GM21447 (cell line): ENCODE data around the gene ARL11.
"Not testable (repeated sequence)": the region's sequence is repeated elsewhere in the genome, so short reads cannot be mapped to it uniquely, and the experiment has no call there.

ENCODE experiments used
- ATAC-seq: cut with Tn5 transposase; IDR thresholded peaks from one replicate; pipeline ENCODE4 v1.9.1; 2021; ENCODE audit not compliant: unreplicated experiment

The ARL11 gene

DNA sequence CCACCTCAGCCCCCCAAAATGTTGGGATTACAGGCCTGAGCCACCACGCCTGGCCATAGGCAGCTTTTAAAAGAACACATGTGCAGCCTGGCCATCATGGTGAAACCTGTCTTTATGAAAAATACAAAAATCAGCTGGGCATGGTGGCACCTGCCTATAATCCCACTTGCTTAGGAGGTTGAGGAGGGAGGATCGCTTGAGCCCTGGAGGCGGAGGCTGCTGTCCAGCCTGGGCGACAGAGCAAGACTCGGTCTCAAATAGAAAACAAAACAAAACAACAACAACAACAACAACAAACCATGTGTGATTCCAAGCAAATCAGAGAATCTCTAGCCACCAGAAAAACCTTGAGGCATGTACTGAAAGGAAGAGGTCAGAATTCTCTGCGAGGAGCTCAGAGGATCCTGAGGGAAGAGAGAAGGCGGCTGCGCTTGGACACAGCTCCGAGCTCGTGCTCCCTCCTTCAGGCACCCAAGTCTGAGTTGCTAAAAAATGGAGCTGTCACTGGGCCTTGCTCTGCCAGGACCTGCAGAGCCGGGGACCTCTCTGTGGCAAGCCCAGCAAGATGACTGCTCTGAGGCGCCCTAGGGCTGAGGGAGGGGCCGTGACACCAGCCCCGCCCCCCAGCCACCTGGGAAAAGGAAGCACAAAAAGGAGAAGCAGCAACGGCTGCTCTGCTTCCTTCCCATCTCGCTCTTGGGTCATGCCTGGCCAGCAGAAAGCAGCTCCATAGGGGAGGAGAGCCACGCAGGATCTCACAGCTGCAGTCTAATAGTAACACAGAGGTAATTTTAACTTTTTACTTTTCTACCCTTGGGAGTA, at the start of gene ARL11:
Gene ARL11, plus strand, starts transcription at position 677 of the 822 bp plus-strand sequence. CDS start 1,941 bp downstream, outside the sequence.
- ATAC-seq: peak; percentile 98

DNA sequence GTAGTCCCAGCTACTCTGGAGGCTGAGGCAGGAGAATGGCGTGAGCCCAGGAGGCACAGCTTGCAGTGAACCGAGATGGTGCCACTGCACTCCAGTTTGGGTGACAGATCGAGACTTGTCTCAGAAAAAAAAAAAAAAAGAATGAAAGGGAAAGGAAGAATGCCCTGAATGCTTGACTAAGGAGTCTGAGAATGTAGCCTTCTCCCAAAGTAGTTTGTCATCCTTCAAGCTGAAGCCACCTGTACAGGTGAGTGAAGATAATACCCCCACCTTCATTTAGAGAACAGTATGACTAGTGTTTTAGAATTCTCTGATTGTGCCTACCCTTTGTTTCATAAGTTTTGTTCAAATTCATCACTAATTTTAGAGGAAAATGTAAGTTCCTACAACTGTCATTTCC, 48.8 kb upstream of the ARL11 start:
- ATAC-seq: no peak

DNA sequence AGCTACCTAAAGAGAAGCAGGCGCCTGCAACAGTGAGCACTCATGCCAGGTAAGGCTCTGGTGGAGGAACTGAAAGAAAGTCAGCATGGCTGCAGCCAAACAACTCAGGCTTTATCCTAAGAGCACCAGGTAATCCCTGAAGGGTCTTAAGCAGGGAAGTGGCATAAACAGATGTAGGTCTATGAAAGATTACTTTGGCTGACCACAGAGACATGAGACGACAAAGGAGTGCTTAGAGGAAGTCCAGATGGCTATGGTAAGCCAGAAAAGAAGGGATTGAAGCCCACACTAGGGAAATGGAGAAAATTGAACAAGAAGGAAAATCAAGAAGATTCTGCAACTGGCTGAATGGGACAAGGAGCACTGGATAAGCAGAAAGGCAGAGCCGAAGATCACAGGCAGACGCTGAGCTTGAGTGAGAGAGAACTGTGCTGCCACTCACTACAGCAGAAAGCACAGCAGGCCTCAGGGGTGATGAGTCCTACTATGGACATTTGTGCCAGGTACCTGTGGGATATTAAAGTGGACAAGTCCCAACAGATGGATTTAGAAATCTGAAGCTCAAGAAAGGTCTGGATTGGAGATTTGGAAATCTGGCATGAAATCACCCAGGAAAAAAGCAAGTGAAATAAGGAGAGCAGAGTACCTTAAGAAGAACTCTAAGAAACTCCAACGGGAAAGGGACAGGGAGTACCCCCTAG, 47.2 kb upstream of the ARL11 start:
- no peak for ATAC-seq

DNA sequence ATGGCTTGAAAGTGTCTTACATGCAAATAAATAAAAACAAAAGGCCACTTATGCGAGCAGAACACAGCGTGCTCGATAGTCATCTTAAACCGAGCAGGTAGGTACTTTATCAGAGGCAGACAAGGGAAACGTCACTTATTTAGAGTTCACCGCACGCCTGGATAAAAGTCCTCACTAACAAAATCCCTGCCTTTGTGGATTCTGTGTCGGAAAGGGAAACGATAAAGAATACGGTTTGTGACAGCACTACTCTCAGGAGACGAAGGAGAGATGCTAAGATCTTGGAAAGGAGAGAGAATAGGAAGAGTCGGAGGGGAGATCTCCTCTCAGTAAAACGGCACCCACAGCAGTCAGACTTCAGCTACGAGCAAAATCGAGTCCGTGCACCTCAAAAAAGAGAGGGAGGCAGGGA, 43.5 kb upstream of the ARL11 start:
- ATAC-seq: peak; percentile 15

DNA sequence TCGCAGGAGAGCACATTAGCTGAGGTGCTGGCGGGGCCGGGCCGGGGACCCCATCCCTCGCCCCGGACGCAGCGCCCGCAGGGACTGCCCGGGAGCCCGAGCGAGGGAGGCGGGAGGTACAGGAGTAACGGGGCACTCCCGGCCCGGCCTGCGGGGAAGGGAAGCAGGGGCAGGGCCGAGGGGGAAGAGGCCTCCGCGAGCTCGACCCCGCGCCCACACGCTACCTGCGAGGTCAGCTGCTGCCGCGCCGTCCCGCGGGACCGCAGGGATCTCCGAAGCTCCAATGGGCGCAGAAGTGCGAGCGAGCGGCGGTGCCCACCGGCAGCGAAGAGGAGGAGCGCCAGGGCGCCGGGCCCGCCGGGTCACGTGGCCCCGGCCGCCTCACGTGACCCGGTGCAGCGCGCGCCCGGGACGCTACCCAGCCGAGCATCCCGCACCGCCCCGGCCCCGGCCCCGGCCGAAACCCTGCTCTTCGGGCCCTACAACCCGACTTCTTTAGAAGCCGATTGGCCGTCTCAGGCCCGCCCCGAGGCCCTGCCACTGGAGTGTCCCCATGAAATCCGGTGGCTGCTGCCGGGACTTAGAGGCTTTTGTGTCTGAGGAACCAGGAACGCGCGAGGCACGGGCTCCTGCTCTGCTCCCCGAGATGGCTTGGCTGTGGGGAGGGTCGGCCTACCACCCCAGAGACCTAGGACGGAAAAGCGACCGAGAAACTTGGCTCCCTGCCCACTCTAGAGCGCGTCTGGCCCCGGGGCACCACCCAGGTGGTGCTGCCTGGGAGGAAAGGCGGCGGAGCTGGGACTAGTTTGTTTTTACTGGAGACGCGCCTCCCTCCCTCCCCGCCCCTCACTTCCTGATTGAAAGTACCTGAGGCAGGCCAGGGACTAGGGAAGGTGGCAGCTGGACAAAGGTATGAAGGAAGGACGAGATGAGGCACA, 42.8 kb upstream of the ARL11 start, which contains the start of gene RCBTB1:
Gene RCBTB1, minus strand, starts transcription at position 339 of the 938 bp plus-strand sequence. CDS start 18,279 bp downstream, outside the sequence.
- peak; percentile 86 for ATAC-seq

DNA sequence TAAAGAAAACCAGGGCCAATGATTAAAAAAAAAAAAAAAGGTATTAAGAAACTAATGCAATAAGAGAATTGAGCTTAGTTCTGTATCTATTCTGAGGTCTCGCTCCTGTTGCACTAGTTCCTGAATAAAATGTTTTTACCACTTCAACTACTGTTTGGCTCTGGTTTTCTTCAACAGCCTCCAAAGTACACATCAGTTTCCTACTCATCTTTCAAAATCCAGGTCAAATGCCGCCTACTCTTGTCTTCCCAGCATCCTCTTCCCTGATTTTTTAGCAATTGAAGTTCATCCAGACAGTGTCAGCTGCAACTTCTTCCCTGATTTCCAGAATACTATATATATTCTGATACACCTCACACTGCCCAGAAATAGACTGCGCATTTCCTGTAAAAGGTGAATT, 41.6 kb upstream of the ARL11 start:
- no peak for ATAC-seq

DNA sequence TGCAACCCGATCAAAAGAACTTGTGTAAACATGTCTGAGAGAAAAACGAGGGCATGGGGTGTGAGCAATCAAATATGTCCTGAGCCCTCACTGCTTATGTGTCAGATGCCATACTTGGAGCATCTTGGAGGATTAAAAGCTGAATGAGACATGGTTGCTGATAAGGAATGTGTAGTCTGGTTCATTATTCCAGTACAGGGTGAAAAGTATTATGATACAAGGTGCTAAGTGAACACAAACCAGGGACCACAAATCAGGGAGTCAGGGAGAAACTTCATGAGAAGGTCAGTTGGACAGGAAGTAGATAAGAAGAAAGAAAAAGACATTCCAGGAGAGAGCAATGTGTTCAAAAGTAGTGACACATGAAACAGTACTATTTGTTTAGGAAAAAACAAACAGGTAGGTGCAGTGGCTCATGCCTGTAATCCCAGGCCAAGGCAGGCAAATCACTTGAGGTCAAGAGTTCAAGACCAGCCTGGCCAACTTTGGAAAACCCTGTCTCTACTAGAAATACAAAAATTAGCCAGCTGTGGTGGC, 40.9 kb upstream of the ARL11 start:
- no peak for ATAC-seq

DNA sequence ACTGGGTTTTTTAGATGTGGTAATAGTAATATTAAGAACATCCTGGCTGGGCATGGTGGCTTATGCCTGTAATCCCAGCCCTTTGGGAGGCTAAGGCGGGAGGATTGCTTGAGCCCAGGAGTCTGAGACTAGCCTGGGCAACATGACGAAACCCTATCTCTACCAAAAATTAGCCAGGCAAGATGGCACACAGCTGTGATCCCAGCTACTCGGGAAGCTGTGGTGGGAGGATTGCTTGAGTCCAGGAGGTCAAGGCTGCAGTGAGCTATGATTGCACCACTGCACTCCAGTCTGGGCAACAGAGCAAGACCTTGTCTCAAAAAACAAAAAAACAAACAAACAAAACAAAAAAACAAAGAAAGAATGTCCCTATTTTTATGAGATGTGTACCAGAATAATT, 37.6 kb upstream of the ARL11 start:
- not testable (repeated sequence) for ATAC-seq

DNA sequence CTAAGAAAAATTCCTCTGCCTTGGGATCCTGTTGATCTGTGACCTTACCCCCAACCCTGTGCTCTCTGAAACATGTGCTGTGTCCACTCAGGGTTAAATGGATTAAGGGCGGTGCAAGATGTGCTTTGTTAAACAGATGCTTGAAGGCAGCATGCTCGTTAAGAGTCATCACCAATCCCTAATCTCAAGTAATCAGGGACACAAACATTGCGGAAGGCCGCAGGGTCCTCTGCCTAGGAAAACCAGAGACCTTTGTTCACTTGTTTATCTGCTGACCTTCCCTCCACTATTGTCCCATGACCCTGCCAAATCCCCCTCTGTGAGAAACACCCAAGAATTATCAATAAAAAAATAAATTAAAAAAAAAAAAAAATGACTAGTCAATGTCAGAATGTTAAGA, 34.4 kb upstream of the ARL11 start:
- ATAC-seq: not testable (repeated sequence)

DNA sequence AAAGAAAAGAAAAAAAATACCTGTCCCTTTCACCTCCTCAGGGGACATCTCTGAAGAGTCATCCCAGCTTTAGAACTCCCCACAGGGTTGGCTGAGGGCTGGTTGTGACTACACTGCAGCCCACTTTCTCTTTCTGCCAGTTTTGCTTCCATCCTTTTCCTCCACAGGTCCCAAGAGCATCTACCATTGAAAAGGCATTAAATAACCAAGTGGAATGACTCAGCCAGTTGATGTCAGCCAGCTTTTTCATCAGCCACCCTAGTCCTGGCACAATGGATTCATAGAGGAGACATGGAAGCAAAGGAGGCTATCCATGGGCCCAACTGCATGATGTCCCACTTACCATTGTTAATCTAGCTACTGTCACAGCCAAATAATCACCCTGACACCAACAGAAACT, 33.7 kb upstream of the ARL11 start:
- no peak for ATAC-seq

DNA sequence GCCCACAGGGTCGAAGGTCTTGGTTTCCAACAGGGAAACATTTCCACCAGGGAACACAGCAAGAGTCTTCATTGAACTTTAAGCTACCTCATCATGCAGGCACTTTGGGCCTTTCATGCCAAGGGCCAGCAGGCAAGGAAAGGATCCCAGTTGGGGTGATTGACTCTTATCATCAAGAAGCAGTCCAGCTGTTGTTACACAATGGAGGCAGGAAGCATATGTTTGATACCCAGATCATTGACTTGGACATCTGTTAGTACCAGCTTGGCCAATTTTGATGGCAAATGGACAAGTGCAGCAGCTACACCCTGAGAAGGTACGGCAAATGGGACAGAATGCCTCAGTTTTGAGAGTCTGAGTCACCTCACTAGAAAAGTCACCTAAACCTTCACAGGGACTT, 32.1 kb upstream of the ARL11 start:
- ATAC-seq: no peak

DNA sequence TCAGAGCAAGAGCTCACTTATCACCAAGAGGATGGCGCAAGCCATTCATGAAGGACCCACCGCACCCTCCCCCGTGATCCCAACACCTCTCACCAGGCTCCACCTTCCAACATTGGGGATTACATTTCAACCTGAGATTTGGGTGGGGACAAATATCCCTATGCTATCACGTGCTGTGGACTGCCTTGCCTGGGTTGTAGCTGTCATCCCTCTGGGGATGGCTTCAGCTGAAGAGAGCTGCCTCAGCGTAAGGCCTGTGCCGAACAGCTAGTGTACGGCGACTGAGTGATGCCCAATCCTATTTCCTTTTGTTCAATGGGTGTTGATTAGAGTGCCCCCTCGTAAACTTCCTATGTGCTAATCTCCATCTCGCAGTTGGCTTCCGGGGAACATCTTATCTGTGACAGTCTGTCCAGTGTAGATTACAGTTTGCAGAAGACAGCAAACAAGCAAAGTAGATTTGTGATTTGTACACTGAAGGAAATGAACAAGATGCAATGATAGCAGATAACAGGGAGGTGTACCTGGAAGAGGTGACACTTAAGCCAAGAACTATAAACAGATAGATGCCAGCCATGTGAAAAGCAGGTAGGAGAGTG, 31.2 kb upstream of the ARL11 start:
- ATAC-seq: no peak

DNA sequence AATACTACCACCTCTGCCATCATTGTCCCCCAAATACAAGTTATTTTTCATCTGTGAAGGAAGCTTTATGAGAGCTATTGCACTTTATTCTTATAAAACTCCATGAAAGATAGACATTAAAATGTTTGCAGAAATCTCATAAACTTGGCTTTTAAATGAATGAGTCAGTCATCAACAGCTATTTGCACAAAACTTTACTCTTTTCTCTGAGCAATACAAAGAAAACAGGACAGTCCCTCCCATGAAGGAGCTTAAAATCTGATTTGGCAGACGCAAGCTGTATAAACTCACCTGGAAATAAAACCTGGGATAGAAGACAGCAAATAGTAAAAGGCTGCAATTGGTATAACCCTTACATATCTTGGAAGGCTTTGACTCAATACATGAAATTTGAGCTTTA, 26.3 kb upstream of the ARL11 start:
- ATAC-seq: no peak

DNA sequence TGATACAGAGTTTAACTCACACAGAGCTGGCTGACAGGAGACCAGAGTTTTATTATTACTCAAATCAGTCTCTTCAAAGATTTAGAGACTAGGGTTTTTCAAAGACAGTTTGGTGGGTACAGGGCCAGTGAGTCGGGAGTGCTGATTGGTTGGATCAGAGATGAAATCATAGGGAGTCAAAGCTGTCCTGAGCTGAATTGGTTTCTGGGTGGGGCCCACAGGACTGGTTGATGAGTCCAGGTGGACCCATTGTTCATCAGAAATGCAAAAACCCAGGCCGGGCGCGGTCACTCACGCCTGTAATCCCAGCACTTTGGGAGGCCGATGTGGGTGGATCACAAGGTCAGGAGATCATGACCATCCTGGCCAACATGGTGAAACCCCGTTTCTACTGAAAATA, 25.7 kb upstream of the ARL11 start:
- ATAC-seq: not testable (repeated sequence)

DNA sequence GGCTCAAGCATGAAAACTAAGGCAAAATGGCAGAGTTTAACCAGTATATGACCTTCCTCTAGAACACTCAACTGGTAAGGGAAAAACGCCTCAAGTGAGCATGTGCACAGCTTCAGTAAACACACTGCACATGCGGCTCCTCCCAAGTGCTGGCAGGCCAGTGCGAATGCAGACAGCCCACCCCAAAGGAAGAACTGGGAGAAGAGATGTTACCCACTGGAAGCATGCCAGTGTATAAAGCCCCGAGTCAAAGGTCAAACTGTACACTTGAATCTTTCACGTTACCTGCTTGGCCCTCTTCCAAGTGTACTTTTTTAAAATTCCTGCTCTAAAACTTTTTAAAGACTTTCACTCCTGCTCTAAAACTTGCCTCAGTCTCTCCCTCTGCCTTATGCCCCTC, 23.7 kb upstream of the ARL11 start:
- ATAC-seq: no peak

DNA sequence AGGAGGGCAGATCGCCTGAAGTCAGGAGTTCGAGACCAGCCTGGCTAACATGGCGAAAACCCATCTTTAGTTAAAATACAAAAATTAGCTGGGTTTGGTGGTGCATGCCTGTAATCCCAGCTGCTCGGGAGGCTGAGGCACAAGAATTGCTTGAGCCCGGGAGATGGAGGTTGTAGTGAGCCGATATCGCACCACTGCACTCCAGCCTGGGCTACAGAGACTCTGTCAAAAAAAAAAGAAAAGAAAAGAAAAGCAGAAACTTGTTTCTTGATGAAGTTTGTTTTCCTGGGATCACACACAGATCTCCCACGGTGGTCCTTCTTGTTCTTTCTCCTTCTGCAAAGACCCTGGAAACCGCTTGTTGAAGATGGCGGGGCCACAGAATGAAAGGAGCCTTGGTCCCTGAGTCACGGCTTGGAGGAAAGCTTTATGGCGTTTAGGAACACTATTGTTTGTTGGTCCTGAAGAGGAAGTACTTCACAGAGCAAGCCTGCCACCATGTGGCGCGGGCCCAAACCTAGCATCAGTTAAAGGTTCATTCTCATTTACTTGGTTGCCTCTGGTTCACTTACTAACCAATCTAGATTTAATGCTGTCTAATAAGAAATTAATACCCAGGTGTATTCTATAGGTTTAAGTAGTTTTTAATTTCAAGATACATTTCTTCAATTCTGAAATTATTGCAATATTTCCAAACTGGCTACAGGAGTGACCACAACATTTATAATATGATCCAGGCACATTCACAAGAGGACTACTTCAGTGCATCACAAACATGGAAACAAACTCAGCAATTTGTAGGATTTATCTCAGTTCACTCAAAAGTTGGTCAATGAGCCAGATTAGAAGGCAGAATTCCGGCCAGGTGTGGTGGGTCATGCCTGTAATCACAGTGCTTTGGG, 21.3 kb upstream of the ARL11 start:
- peak; percentile 97 for ATAC-seq

DNA sequence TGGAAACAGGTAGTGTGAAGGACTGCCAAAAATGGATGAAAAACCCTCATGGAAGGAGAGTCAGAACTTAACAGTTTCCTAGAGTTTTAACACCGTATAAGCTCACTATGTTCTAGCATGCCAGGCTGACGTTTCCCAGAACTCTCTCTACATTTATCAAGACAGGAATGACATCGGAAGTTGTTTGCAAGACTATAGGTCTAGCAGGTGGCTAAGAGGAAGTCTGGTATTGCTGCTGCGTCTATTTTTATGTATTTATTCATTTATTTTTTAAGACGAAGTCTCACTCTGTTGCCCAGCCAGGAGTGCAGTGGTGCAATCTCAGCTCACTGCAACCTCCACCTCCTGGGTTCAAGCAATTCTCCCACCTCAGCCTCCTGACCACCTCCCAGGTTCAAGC, 20.5 kb upstream of the ARL11 start:
- no peak for ATAC-seq

DNA sequence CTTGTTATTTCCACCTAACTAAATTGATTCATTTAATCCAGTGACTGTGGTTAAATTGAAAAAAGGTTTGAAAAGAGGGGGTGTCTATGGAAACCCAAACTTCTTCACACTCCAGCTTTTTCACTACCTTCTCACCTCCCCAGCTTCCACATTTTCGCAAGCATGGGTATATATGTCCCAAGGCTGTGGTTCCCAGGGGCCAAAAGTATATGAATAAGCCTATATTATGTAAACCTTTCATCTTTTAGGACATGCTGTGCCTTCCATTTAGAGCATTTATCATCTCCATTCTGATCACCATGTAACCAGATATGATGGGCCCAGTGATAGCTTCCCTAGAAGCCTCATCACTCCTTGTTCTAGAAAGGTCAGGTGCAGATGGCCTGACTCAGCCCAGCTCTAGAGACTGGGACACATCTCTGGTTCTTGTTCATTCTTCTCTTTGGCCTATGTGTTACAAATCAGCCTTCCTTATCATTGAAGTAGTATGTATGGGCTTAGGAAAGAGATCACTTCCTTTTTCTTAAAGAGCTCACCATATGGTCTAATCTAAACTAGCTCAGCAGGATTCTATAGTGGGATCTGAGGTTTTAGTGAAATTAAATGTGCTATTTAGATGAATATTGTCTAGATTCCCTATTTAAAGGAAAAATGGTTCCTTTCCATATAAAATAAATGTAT, 19.5 kb upstream of the ARL11 start:
- no peak for ATAC-seq

DNA sequence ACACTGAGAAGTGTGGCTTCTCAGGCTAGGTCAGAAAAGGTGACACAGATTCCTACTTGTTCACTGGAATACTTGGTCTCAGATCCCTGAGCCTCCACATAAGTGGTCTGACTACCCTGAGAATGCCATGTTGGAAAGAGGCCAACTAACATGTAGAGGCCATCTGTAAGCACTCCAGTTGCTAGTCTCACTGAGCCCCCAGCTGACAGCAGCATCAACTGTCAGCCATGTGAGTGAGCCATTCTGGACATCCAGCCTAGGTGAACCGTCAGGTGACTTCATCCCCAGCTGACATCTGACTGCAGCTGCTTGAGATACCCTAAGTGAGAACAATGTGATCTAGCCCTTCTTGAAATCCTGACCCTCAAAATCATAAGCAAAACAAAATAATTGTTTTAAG, 18.1 kb upstream of the ARL11 start:
- ATAC-seq: no peak
